Cortex of kidney (tissue), 1 donor: ENCODE data around the gene PHACTR1.

Source experiments
- DNase-seq: peaks from one replicate; lab custom pipeline; 2025; lab: John Stamatoyannopoulos, UW

The PHACTR1 gene

GRCh38 chr6:13198168-13198567 is 481.6 kb downstream of the PHACTR1 start:
- DNase-seq: no peak

- DNase-seq: no peak
Observed at GRCh38 chr6:13201336-13201735, 484.8 kb downstream of the PHACTR1 start.

- no peak for DNase-seq
Observed at GRCh38 chr6:13203145-13203544, 486.6 kb downstream of the PHACTR1 start.

GRCh38 chr6:13205106-13205505 is 488.5 kb downstream of the PHACTR1 start:
- DNase-seq: no peak

GRCh38 chr6:13212096-13212495 is 495.5 kb downstream of the PHACTR1 start:
- DNase-seq: no peak

GRCh38 chr6:13212538-13212937 is 496.0 kb downstream of the PHACTR1 start:
- no peak for DNase-seq

GRCh38 chr6:13215390-13215789 is 498.8 kb downstream of the PHACTR1 start:
- DNase-seq: no peak

- no peak for DNase-seq
Observed at GRCh38 chr6:13216236-13217014, 499.9 kb downstream of the PHACTR1 start.

- no peak for DNase-seq
Observed at GRCh38 chr6:13217206-13217905, 500.8 kb downstream of the PHACTR1 start.

- DNase-seq: no peak
Observed at GRCh38 chr6:13220266-13220665, 503.7 kb downstream of the PHACTR1 start.

GRCh38 chr6:13222048-13222447 is 505.5 kb downstream of the PHACTR1 start:
- DNase-seq: no peak

- DNase-seq: no peak
Observed at GRCh38 chr6:13226071-13226470, 509.5 kb downstream of the PHACTR1 start.

- no peak for DNase-seq
Observed at GRCh38 chr6:13228264-13229204, 512.0 kb downstream of the PHACTR1 start.

- no peak for DNase-seq
Observed at GRCh38 chr6:13229205-13230085, 512.9 kb downstream of the PHACTR1 start.

- no peak for DNase-seq
Observed at GRCh38 chr6:13233106-13233505, 516.5 kb downstream of the PHACTR1 start.

GRCh38 chr6:13234130-13234529 is 517.6 kb downstream of the PHACTR1 start:
- DNase-seq: no peak

- no peak for DNase-seq
Observed at GRCh38 chr6:13235339-13235738, 518.8 kb downstream of the PHACTR1 start.

- DNase-seq: no peak
Observed at GRCh38 chr6:13237318-13237717, 520.8 kb downstream of the PHACTR1 start.

- no peak for DNase-seq
Observed at GRCh38 chr6:13238017-13238416, 521.5 kb downstream of the PHACTR1 start.

GRCh38 chr6:13238640-13239216 is 522.2 kb downstream of the PHACTR1 start:
- no peak for DNase-seq
